ENCODE results near the gene WIPF1.

Gene WIPF1

DNA sequence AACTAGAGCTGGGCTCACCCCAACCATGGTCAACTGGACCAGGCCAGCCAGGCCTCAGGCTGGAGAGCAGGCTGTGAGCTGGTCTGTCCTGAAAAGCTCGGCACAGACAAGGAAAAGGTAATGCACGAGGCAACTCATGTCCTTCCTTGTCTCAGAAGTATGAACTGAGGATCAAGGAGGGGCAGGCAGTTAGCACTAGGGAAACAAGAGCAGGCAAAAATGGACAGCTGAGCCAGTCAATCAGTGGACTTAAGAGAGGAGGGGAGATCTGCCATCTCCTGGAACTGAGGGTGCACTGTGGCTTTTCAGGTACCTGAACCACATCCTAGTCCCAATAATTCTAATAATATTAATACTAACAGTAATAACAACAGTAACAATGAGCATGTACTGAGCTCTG, 20.6 kb upstream of the WIPF1 start:
- DNase-seq (ENCODE audit: low read depth) = no peak

DNA sequence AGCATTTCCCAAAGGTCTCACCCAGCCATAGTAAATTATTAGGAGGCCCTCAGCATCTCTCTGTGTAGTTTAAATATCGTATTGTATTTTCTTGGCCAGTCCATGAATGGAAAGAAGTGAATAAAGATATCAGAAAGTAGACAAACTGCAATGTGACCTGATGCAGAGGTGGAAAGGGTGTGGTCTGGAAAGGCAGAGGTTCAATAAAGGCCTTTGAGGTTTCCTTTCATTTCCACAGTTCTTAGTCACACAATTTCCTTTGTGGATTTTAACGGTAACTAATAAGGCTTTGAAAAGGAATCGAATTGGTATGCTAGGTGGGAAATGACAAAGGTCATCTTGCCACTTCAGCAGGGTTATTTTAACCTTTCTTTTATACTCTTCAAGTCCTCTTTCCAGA, 20.1 kb upstream of the WIPF1 start:
- no peak for DNase-seq (ENCODE audit: low read depth)

DNA sequence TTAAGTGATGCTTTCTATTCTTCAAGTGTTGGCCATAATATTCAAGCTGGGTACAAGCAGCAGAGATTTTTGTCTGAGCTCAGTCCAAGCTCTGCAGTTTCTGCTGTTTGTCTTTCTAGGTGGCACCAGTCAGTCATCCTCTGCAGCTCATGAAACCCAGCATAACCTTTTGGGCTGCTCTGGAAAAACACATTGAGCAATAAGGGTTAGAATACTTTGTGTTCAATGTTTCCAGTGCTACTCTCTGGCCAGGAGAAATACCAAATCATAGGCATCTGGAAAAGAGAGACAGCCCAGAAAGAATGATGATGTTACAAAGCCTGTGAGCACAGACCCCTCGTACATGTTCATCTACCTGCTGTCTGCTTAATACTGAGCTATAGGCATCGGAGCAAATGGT, 19.5 kb upstream of the WIPF1 start:
- DNase-seq (ENCODE audit: low read depth) = peak; percentile 60

DNA sequence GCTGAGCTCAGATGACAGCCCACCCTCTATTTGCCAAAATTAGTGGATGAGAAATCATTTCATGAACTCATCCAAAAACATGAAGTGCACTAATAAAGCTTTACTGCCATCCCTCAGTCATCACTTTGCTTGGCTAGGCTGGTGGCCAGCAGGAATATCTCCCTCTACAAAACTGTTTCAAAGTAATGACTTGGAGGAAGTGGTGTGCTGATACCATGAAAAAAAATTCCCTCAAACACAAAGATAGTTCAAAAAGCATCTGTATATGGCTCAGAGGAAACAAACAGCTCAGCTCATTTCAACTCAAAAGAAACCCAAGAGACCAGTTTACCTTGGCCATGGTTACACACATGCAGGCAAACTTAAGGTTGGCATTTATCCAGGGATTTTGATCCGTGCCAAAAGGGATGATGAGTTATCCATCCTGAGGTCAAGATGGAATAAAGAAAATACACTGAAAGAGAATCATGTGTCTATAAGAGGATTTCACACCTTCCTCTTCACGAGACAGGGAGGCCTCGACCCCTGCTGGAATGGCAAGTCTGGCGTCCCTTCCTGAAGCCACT, 18.4 kb upstream of the WIPF1 start:
- peak; percentile 89 for DNase-seq (ENCODE audit: low read depth)

DNA sequence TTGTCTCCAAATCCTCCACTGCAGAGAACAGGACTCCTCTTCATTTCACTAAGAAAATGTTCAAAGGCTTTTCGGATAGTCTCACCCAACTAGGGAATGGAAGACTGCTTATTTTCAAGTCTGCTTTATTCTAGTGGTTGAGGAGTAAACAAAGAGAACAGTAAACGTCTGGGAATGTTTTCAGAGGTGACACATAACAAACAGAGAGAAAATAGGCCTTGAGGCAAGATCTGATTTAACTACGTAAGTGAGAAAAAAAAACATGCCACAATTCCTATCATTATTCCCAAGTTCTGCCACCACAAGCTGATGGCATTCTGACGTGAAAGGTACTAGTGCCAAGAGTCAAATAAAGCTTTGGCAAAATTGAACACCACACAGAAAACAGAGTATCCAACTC, 16.7 kb upstream of the WIPF1 start:
- peak; percentile 94 for DNase-seq (ENCODE audit: low read depth)

DNA sequence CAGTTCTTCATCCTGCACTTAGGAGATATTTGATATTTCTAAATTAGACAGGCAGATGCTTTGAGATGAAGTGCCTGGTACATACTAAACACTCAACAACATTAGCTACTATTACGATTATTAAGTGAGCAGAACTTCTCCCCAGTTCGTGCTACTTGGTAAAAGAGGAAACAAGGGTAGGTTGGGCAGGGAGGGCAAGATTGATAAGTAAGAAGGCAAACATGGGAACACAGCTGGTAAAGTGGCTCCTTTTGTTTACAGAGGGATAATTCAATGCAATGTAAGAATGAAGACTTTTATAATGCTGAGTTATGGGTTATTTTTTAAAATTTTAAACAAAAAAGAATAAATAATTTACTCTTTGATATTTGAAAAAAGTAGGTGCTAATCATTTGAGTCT, 15.9 kb upstream of the WIPF1 start:
- no peak for DNase-seq (ENCODE audit: low read depth)

DNA sequence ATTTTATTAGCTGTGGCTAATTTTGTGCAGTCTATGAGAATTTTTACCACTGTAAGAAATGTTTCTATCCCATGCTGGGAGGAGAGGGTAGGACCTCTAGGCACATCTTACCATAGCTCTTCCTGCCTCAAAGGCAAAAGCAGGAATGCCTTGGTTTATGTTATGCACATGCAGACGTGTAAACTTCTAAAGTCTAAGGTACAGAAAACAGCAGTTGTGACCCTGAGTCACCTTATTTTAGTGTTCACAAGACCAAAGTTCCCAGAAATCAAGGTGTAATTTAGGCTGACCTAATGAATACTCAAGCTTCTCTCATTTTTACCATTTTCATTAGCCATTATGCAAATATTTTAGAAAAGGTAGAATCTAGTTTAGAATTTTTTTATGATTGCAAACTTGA, 15.4 kb upstream of the WIPF1 start:
- DNase-seq (ENCODE audit: low read depth) = no peak

DNA sequence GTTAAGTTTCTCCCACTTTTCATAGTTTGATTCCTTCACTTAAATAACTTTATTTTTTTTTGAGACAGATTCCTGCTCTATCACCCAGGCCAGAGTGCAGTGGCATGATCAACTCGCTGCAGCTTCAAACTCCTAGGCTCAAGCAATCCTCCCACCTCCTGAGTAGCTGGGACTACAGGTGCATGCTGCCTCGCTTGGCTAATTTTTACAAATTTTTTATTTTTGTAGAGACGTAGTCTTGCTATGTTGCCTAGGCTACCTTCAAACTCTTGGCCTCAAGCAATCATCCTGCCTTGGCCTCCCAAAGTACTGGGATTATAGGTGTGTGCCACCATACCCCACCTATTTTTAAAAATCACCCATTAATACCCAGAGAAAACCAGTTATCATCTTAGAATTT, 14.2 kb upstream of the WIPF1 start:
- DNase-seq (ENCODE audit: low read depth) = no peak

DNA sequence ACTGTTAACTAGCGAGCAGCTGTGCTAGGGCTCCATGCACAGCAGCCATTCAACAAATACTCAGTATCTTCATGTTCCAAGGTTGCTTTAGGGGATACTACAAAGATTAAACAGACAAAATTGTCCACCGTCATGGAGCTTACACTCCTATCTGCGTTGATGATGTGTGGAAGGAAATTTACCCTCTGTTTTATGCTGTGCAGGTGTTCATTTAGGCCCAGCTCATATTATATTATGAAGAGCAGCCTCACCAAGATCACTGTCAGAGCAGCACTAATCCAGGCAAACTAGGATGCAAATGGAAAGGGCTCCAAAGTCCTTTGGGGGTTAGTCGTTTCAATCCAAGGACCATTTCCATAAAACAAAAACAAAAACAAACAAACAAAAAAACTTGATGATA, 13.4 kb upstream of the WIPF1 start:
- no peak for DNase-seq (ENCODE audit: low read depth)

DNA sequence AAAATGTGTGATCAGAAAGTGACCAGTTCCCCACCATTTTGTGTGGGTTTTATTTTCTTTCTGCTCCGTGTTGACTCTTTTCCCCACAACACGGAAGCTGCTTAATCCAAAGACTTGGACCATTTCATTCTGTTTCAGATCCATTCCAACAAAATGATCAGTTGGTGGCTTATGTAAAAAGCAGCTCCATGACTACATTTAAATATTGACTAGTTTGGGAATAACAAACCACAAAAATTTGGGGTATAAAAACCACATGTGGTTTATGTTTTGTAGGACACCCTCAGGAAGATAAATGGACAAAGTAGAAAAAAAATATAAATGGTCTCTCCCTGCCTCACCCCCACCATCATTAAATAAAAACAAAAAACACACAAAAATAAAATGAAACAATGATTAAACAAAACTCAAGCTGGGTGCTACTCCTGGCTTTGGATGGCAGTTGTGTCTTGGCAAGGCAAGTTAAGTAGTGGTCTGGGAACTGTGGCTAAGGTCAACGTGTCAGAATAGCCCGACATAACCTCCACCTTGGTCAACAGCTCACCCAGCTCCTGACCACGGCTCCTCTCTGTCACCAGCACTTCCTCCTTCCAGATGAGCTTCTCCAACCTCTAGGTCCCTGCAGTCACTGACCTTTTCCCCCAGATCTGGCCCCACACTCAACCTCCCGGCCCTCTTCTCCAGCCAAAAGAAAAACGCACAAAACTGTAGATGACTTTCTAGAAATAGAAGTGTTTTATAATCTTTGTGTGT, 12.8 kb upstream of the WIPF1 start:
- peak; percentile 30 for DNase-seq (ENCODE audit: low read depth)

DNA sequence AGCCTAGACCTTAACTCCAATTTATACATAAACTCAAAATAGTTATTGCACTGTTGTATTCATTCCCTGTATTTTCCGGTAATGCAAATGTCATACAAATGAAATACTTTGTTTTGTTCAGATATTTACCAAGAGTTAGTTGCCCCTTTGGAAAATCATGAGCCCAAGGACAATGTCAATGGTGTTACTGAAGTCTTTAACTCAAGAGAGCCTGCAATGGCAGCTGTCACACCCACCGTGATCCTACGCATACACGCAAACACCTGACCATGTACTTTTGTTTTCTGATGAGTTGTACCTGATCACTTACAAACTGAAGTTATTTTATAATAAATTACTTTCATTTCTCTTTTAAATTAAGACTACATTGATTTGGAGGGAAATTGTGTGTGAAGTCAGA, 11.7 kb upstream of the WIPF1 start:
- DNase-seq (ENCODE audit: low read depth) = no peak

DNA sequence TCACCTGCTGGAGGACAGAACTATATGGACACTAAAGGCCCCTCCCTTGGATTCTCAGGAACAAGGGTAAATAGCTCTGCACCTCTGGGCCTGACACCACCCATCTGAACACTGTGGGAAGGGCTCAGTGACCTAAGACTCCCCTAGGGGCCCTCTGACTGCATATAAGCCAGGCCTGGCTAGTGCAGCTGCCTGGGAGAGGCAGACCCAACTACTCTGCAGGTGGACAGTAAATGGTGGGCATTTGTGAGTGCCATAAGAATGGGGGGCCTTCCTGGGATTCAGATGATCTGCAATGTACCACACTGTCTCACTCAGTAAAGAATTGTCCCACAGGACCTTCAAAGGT, 11.2 kb upstream of the WIPF1 start:
- DNase-seq (ENCODE audit: low read depth) = no peak

DNA sequence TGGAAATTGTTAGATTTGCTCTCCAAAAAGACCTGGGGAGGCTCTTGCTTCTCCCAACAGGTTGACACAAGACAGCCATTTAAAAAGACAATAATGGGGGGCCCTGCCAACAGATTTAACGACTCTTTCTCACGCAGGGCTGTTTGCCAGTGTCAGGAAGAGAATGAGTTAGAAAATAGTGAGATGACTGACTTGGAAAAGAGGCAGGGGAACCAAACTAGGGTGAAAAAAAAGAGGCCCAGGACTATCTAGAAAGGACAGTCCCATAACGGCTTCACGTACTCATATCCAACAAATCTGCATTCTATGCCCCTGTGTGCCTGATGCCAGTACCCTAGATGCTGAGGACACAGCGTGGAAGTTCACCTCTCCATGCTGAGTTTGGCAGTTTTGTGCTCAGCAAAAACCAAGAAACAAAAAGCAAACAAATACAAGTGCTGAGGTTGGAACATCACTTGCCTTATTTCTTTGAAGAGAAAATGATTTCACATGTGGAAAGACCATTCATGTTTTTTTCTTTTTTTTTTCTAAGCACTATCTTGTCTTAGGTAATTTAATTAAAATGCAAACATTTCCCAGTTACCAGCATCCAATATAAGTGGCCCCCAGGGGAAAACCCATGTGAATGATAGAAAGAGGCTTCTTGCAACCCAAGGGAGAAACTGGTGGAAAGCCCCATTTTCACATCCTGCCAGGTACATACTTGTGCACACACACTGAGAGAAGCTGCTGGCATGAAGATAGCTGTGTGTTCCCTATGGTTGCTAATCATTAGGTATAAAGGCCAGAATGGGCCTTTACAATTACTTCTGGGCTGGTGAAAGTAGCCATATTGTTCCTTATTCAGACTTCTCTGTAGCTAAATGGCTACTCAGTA, 10.6 kb upstream of the WIPF1 start:
- DNase-seq (ENCODE audit: low read depth) = no peak

DNA sequence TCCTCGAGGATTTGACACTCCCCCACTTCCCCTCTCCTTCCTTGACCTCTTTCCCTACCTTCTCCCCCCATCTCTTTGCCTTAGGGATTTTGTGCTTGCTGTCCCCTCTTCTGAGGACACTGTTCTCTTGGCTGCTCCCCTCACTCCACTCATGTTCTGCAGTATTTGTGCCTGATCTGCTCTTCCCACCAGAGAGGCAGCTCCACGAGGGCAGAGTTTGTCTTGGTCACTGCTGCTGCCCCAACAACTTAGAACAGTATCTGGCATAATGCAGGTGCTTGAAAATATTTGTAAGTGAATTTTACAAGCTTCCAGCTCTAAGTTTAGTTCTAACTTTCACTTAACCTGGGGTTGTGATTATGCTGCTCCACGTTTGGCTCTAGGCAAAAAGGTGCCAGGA, 10.0 kb upstream of the WIPF1 start:
- DNase-seq (ENCODE audit: low read depth) = no peak

DNA sequence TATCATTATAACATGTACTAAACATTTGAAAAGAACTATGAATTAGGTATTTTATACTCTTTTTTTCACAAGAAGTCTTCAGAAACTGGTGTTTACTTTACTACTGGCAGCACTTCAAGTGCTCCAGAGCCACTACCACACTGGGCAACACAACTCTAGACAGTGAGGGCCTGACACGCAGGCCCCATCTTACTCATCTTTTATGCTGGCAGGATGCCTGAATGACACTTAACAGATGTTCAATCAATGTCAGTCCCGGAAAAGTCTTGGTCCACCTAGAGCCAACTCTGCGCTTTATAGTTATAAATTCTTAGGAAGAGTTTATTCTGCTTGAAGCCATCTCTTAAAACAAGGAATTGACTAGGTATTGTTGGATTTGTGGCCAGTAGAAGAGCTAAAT, 8.7 kb upstream of the WIPF1 start:
- DNase-seq (ENCODE audit: low read depth) = peak; percentile 95

DNA sequence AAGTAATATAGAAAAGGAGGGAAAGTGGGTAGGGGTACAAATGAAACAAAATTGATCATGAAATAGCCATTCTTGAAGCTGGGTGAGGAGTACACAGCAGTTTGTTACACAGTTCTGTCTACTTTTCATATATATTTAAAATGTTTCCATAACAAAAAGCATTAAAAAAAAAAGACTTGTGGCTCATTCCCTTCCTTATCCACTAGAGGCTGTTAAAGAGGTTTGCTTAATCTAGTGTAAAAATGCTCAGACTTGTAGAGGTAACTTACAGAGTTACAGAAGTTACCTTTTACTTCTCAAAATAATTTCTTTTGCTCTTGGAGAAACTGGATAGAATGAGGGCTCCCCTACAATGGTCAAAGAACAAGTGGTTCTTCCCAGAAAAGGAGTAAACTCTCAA, 8.1 kb upstream of the WIPF1 start:
- DNase-seq (ENCODE audit: low read depth) = peak; percentile 41

DNA sequence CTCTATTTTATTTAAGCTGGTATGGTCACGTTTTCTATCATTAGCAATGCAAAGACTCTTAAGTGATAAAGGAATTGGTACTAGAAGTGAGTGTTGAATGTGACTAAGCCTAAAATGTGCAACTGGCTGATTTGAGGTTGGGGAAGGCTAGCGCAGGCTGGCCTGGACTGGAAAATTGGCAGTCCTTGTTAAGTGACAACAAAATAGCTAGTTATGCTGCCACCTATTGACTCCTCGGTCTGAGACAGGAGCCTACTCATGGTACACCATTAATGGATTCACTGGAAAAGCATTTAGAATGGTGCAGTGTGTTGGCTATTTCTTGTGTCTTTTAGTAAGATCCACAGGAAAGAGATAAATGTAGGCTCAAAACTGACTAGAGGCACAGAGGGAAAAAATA, 5.7 kb upstream of the WIPF1 start:
- peak; percentile 74 for DNase-seq (ENCODE audit: low read depth)

DNA sequence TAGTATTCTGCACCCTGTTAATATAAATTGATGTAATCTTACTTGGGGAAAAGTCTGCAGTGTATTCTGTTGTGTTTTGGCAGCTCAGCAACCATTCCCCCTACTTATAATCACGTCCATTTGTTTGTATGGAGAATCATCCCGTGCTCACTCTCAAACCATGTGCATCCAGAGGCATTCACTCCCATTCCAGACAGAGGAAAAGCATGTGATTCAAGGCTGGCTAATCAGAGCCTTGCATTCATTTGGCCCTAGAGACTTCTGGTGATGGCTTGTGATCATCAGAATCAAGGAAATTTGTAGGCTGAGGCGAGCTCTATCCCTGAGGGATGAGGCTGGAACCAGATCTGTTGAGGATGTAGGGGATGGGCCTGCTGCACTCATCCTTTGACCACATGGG, 5.1 kb upstream of the WIPF1 start:
- no peak for DNase-seq (ENCODE audit: low read depth)

DNA sequence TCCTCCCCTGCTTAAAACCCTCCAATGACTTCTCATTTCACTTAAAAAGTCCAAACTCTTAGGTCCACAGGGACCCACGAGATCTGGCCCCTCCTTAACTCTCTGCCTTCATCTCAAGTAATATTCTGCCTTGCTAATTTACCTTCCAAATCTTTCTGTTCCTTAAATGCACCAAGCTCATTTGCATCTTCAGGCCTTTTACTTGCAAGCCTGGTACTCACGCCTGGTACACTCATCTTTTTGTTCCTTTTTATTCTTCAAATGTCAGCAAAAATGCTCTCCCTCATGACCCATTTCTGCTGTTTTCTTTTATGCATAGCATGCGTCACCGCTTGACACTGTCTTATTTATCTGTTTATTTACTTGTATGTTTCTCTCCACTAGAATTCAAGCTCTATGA, 2.7 kb upstream of the WIPF1 start:
- DNase-seq (ENCODE audit: low read depth) = no peak

DNA sequence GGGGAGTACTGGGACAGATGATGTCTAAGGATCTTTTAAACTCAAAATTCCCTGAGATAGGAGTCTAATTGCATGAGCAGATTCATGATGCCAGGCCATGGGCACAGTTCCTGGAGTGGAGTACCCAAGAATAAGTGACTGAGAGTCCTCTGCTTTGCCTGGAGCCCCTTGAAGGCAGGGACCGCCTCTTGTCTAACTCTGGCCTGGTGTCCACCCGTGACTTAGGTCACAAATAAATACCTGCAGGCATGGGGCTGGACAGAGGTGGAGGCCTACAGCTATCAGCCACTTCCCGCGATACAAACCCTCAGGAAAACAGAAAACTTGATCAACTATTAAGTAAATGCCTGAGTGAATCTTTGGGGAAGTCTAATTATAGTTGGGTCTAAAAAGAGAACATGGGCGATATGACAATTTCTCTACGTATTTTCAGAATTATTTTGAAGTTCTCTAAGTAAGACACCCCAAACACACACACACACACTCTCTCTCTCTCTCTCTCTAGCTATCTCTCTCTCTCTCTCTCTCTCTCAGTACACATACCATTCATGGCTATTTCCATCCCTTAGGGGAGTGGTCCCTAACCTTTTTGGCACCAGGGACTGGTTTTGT, 1.8 kb upstream of the WIPF1 start:
- DNase-seq (ENCODE audit: low read depth) = no peak

DNA sequence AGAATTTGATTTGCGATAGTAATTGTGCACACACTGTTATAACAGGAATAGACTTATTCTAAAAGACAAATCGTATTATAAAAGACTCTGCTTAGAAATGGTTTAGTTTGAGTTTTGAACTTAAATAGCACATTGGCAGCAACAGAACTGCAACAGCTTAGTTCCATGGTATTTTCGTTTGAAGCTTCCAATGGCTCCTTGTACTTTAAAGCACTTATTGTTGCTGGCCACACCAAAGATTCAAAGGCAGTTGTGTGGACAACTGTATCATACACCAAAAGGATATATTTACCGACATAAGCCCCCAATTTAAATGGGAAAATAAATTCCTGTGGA, 627 bp downstream of the WIPF1 start:
- DNase-seq (ENCODE audit: low read depth) = no peak

DNA sequence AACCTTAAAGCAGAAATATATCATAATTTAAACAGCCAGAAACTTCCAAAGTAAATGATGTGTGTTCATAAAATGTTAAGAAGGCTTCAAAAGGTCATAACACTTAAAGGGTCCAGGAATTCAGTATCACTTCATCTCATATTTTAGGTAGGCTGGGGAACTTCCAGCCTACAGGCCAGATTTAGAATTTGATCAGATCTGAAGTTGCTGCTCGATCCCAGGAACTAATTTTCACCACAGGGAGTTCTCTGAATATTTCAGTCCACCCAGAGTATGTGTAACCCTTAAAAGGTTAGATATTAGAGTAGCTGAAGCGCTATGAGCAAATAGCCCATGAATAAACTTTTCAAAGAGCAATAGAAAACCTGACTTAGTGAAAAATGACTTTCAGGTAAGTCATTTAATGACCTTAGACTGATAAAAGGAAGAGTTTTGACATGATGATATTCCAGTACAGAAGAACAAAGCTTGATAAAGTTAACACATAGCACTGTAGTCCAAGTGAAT, 1.7 kb downstream of the WIPF1 start:
- peak; percentile 64 for DNase-seq (ENCODE audit: low read depth)
